T-cell (primary cell): Measurements from ENCODE around the gene COQ9. TPM values are rescaled to one million over a fixed set of nuclear protein-coding genes. Genes with fewer than 3 reads are reported as not detected.
A peak's percentile ranks its signal among the peaks of the same experiment; 100 is the strongest.

Experiments used
- ATAC-seq, 4 experiments: fragments of 200-7000 bp in 3 of 4; fragments of 150-1000 bp in 1 of 4; cut with Tn5 transposase; replicated peaks in 1 of 4; 1 replicate in 3 of 4; 2 replicates in 1 of 4; pipeline ENCODE4 v1.10.0; 2021; ENCODE audit warnings: moderate library complexity in 3 of 4, mild to moderate bottlenecking in 2 of 4, moderate number of reproducible peaks in 1 of 4
- CTCF ChIA-PET, 2 donors: fragments of 300-600 bp; sonication (Branson Sonifier 250); formaldehyde crosslinking; loops; one replicate each; lab custom pipeline; 2022; ENCODE audit warnings: antibody characterized with exemption in 2 of 2; lab: Charles Lee
- POLR2A ChIA-PET, 2 donors: fragments of 300-600 bp; sonication (Branson Sonifier 250); formaldehyde crosslinking; loops; one replicate each; lab custom pipeline; 2022; ENCODE audit warnings: antibody characterized with exemption in 2 of 2; lab: Charles Lee
- DNase-seq, 35 experiments: peaks; one replicate each; pipeline versions ENCODE4 v3.0.0 to v3.0.0-alpha.2; 2013 to 2023
- H3K27ac ChIP-seq: one replicate; pipeline ENCODE4 v1.5.1; 2013; ENCODE audit warnings: low read length
- H3K27me3 ChIP-seq, 2 experiments: replicated peaks in 1 of 2; 1 replicate in 1 of 2; 2 replicates in 1 of 2; pipeline versions ENCODE4 v1.6.1 to v1.7.0; 2013; ENCODE audit warnings: low read length in 1 of 2, mixed read lengths in 1 of 2; ENCODE audit not compliant: control insufficient read depth in 2 of 2, insufficient read depth in 2 of 2; ENCODE audit errors: extremely low read depth in 1 of 2
- H3K36me3 ChIP-seq, 2 donors: 1 replicate in 1 of 2; 2 replicates in 1 of 2; pipeline versions ENCODE4 v1.6.1 to v1.7.0; 2013; ENCODE audit warnings: low read length in 1 of 2; ENCODE audit not compliant: control insufficient read depth in 2 of 2, insufficient read depth in 1 of 2; ENCODE audit errors: extremely low read depth in 1 of 2
- H3K4me1 ChIP-seq, 2 experiments: 1 replicate in 1 of 2; 2 replicates in 1 of 2; pipeline versions ENCODE4 v1.6.1 to v1.7.0; 2013; ENCODE audit warnings: low read length in 2 of 2, mixed read lengths in 1 of 2; ENCODE audit not compliant: insufficient read depth in 2 of 2, control insufficient read depth in 1 of 2; ENCODE audit errors: extremely low read depth in 1 of 2
- H3K4me3 ChIP-seq, 2 donors: 1 replicate in 1 of 2; 2 replicates in 1 of 2; pipeline versions ENCODE4 v1.5.1 to v1.7.0; 2013; ENCODE audit warnings: mild to moderate bottlenecking in 2 of 2, low read length in 1 of 2, moderate library complexity in 1 of 2; ENCODE audit not compliant: control insufficient read depth in 1 of 2; ENCODE audit errors: extremely low read depth in 1 of 2
- H3K9me3 ChIP-seq: 2 replicates; pipeline ENCODE4 v1.7.0; 2013
- H3K27ac Mint-ChIP-seq, 2 donors: one replicate each; pipeline ENCODE4 v1.8.0; 2020 to 2021; ENCODE audit warnings: mild to moderate bottlenecking in 2 of 2, mixed read lengths in 2 of 2
- H3K27me3 Mint-ChIP-seq, 2 donors: one replicate each; pipeline ENCODE4 v1.8.0; 2021 to 2022; ENCODE audit warnings: mixed read lengths in 2 of 2
- H3K36me3 Mint-ChIP-seq: one replicate; pipeline ENCODE4 v1.8.0; 2021; ENCODE audit warnings: mixed read lengths
- H3K4me1 Mint-ChIP-seq, 3 donors: one replicate each; pipeline ENCODE4 v1.8.0; 2020 to 2022; ENCODE audit warnings: mixed read lengths in 3 of 3, mild to moderate bottlenecking in 1 of 3
- H3K4me3 Mint-ChIP-seq, 3 donors: one replicate each; pipeline ENCODE4 v1.8.0; 2020 to 2022; ENCODE audit warnings: mild to moderate bottlenecking in 3 of 3, mixed read lengths in 3 of 3, moderate library complexity in 3 of 3
- H3K9me3 Mint-ChIP-seq, 3 donors: one replicate each; pipeline ENCODE4 v1.8.0; 2020 to 2022; ENCODE audit warnings: mixed read lengths in 3 of 3
- WGBS: methylation state at CpG from one replicate; pipeline ENCODE4 v1.1.5; 2013; ENCODE audit warnings: missing lambda C conversion rate; ENCODE audit not compliant: insufficient coverage; 5-methylcytosine and 5-hydroxymethylcytosine counted together
- total RNA-seq, 35 experiments: library from RNA in 6 of 35; stranded (reverse) in 6 of 35; fragments of 120-200 nt in 1 of 35; gene quantifications; one replicate each; pipeline versions ENCODE4 v1.2.1 to v1.2.4 and lab custom pipeline; 2013 to 2026

COQ9 gene
- total RNA-seq, 5 donors from 2014 or later (not counting 1 experiment from before 2014, with no cell fraction given): 18.0 to 35.3 (median 34.2) TPM

DNA sequence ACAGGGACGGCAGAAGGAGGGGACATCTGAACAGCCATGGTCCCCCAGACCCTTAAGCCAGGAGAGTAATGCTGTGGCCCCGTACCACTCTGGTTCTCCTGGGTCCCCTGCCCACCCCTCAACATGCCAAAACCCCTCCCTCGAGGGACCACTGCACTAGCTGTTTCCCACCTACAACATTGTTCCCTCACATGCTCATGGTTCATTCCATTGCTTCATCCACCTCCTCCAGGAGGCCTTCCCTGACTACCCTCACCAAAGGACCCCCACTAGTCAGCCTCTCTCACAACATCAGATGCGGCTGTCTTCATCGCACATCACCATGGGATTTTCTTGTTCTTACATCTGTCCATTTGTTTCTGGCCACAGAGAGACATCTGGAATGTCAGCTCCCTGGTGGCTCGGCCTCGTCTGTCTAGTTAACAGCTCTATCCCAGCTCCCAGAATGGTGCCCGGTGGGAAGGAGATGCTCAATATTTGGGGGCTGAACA, 37.3 kb downstream of the COQ9 start:
- H3K27ac Mint-ChIP-seq: no peak overlapping the region
- Histone ChIP-seq H3K27ac (no peak overlapping the region), H3K9me3 (no peaks in the 10 kb centered on the region), H3K27me3 (peaks cover 0 to 3% of the 10 kb centered on the region in 2 experiments), H3K36me3 (no peaks in the 10 kb centered on the region), H3K4me3 (no peak overlapping the region), H3K4me1 (peaks cover 0 to 25% of the 10 kb centered on the region in 2 experiments)
- CTCF ChIA-PET: interaction anchor here in 1 of 2 donors (0.5 kb wide), 1 partner anchor 13 kb away, joined by 4 read pairs; no protein-coding TSS in a partner anchor
- peaks cover 18 to 26% (median 25%) of the 10 kb centered on the region in 3 donors for H3K4me1 Mint-ChIP-seq
- peak overlapping the region in 2 of 3 donors; percentile 7 to 94 for H3K4me3 Mint-ChIP-seq
- H3K36me3 Mint-ChIP-seq: no peaks in the 10 kb centered on the region
- ATAC-seq: no peak
- no peaks in the 10 kb centered on the region for H3K27me3 Mint-ChIP-seq
- WGBS: 100% methylated on average over 5 of the region's 8 CpGs
- POLR2A ChIA-PET: no interaction called here
- DNase-seq: no peak
- H3K9me3 Mint-ChIP-seq: no peaks in the 10 kb centered on the region

GRCh38 chr16:57485091-57485915, 38.0 kb downstream of the COQ9 start:
- ChIA-PET POLR2A (no interaction called here), CTCF (interaction anchor here in 1 of 2 donors (1.6 kb wide), 1 partner anchor 23 kb away, joined by 5 read pairs; the partner anchor contains the start of gene POLR2C)
- Mint-ChIP-seq H3K4me1 (peaks cover 17 to 26% (median 25%) of the 10 kb centered on the region in 3 donors), H3K27ac (peak overlapping the region in 1 of 2 donors; percentile 69), H3K27me3 (no peaks in the 10 kb centered on the region), H3K9me3 (no peaks in the 10 kb centered on the region), H3K4me3 (peak overlapping the region; percentile 80 to 94 (median 83)), H3K36me3 (no peaks in the 10 kb centered on the region)
- Histone ChIP-seq H3K36me3 (no peaks in the 10 kb centered on the region), H3K4me1 (peaks cover 0 to 25% of the 10 kb centered on the region in 2 experiments), H3K4me3 (peak overlapping the region; percentile 72 to 77), H3K27ac (no peak overlapping the region), H3K9me3 (no peaks in the 10 kb centered on the region), H3K27me3 (peaks cover 0 to 3% of the 10 kb centered on the region in 2 experiments)
- 84% methylated on average over 11 of the region's 14 CpGs for WGBS
- DNase-seq (no peak), ATAC-seq (no peak)

DNA sequence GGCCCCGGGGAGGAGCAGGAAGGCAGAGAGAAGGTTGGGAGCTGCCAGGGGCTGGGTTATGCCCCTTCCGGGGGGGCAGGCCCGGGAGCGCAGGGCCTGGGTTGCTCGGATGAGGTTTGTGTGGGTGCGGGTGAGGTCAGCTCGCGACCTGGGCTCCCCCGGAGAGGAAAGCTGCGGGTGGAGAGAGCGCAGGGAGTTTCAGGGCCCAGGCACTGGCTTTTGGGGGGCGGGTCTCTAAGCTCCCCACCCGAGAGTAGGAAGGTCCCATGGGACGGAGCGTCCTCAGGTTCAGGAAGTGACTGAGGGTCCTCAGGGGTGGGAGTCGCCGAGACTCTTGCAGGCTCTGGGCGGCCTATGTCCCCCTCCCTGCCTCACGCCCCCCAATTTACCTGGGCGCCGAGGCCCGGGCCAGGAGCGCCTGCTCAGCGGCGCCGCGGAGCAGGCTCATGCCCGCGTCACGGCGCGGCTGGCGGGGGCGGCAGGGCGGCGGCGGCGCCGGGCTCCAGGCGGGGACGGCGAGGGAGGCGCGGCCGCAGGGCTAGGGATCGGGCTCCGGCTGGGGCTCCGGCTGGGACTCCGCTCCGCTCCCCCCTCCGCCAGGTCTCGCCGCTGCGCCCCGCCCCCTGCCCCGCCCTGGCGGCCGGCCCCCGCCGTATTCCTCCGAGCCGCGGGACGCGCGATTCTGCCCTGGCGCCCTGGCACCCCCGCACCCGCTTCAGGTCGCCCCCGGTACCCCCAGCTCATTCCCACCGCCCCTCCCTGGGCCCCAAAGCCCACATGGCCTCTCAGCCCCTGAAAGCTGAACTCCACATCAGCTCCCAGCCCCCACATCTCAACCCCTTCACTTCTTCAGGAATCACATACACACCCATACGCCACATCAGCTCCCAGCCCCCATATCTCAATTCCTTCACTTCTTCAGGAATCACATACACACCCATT, 38.9 kb downstream of the COQ9 start, which contains the start of gene DOK4:
DOK4 (minus strand) TSS at position 578 of the 942 bp plus-strand sequence. CDS start 6,986 bp downstream, outside the sequence.
- peak within 1 kb of the TSS; percentile 80 to 94 (median 83) for H3K4me3 Mint-ChIP-seq

DNA sequence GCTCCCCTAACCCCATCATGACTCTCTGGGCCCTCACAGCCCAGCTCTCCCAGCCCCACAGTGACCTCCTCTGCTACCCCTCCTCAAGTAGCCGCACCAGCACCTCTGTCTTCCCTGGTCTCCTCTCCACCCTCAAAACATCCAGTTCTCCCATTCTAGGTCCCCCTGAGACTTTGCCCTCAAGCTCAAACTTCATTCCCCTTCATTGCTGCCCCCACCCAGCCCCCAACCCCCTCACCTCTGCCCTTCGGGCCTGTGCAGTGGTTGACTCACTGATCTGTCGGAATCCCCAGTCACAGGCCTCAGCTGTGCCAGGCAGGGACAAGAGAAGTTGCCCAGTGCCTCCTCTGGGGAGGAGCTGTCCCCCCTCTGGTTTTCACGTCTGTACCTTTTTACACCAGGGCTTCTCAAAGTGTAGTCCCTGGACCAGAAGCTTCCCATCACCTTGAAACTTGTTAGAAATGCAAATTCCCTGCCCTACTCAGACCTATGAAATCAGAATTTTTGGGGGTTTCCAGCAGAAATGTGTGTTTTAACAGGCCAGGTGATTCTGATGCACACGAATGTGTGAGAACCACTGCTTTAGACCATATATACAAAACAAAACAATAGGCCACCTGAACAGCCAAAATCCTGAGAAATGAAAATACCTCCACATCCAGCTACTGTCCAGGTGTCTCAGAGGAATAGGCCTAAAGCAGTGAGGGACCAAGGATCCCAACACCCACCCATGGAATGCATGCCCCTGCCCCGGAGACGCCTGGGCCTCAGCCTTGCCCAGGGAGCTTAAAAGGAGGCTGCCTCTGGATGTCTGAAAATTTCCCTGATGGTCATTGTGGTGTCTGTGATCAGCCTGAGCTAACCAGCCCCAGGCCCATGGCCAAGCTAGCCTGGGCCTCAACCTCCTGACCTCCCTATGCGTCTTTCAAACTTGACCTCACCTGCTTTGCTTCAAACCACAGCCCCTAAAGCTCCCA, 39.9 kb downstream of the COQ9 start:
- DNase-seq: no peak
- H3K27ac Mint-ChIP-seq: no peak overlapping the region
- H3K9me3 Mint-ChIP-seq: no peaks in the 10 kb centered on the region
- Histone ChIP-seq H3K36me3 (no peaks in the 10 kb centered on the region), H3K27me3 (peaks cover 0 to 3% of the 10 kb centered on the region in 2 experiments), H3K27ac (no peak overlapping the region), H3K9me3 (no peaks in the 10 kb centered on the region), H3K4me1 (peaks cover 0 to 25% of the 10 kb centered on the region in 2 experiments), H3K4me3 (peak overlapping the region in 1 of 2 donors; percentile 38)
- peak overlapping the region; percentile 61 to 94 (median 69) for H3K4me3 Mint-ChIP-seq
- ChIA-PET POLR2A (interaction anchor here in 1 of 2 donors (0.8 kb wide), 1 partner anchor 9 kb away, joined by 3 read pairs; no protein-coding TSS in a partner anchor), CTCF (interaction anchor here (0.6 to 2.7 kb wide), 3 partner anchors 25 to 51 kb away, joined by 3 to 11 read pairs (median 5); partner anchors contain the start of gene POLR2C (in 1 of the 2))
- 89% methylated on average over 5 of the region's 8 CpGs for WGBS
- no peaks in the 10 kb centered on the region for H3K36me3 Mint-ChIP-seq
- H3K27me3 Mint-ChIP-seq: peaks cover 0 to 1% of the 10 kb centered on the region in 2 donors
- ATAC-seq: no peak
- peaks cover 17 to 26% (median 25%) of the 10 kb centered on the region in 3 donors for H3K4me1 Mint-ChIP-seq

More for the DNA sequence above, 38.9 kb downstream of the COQ9 start, which contains the start of gene DOK4:
- ATAC-seq (peak; percentile 96 to 98 (median 98)), DNase-seq (peak; percentile 48 to 85 (median 70))
- Histone ChIP-seq H3K4me3 (peak within 1 kb of the TSS; percentile 72 to 77), H3K27me3 (peaks cover 0 to 3% of the 10 kb centered on the region in 2 experiments), H3K36me3 (no peaks in the 10 kb centered on the region), H3K9me3 (no peaks in the 10 kb centered on the region), H3K4me1 (peaks cover 0 to 25% of the 10 kb centered on the region in 2 experiments), H3K27ac (no peak within 1 kb of the TSS)
- 2% methylated on average over 61 of the region's 73 CpGs for WGBS
- H3K4me1 Mint-ChIP-seq: peaks cover 17 to 26% (median 25%) of the 10 kb centered on the region in 3 donors
- H3K36me3 Mint-ChIP-seq: no peaks in the 10 kb centered on the region
- H3K9me3 Mint-ChIP-seq: no peaks in the 10 kb centered on the region
- POLR2A ChIA-PET: interaction anchor here in 1 of 2 donors (0.8 kb wide), 1 partner anchor 10 kb away, joined by 3 read pairs; no protein-coding TSS in a partner anchor
- CTCF ChIA-PET: interaction anchor here in 1 of 2 donors (1.6 to 2.7 kb wide), 2 partner anchors 24 to 52 kb away, joined by 5 to 11 read pairs; partner anchors contain the start of gene POLR2C
- no peaks in the 10 kb centered on the region for H3K27me3 Mint-ChIP-seq
- H3K27ac Mint-ChIP-seq: peak within 1 kb of the TSS in 1 of 2 donors; percentile 69

- DNase-seq (no peak), ATAC-seq (no peak)
- H3K36me3 Mint-ChIP-seq: no peaks in the 10 kb centered on the region
- no peaks in the 10 kb centered on the region for H3K9me3 Mint-ChIP-seq
- ChIA-PET CTCF (no interaction called here), POLR2A (interaction anchor here in 1 of 2 donors (0.6 kb wide), 1 partner anchor 65 kb away, joined by 3 read pairs; no protein-coding TSS in a partner anchor)
- H3K4me1 Mint-ChIP-seq: peaks cover 17 to 26% (median 25%) of the 10 kb centered on the region in 3 donors
- H3K4me3 ChIP-seq: no peak overlapping the region
- H3K27ac Mint-ChIP-seq: no peak overlapping the region
- peaks cover 0 to 1% of the 10 kb centered on the region in 2 donors for H3K27me3 Mint-ChIP-seq
- WGBS: 80% methylated on average over 1 of the region's 5 CpGs
- peaks cover 0 to 25% of the 10 kb centered on the region in 2 experiments for H3K4me1 ChIP-seq
- no peak overlapping the region for H3K27ac ChIP-seq
- H3K36me3 ChIP-seq: no peaks in the 10 kb centered on the region
- peaks cover 0 to 6% of the 10 kb centered on the region in 2 experiments for H3K27me3 ChIP-seq
- no peak overlapping the region for H3K4me3 Mint-ChIP-seq
- no peaks in the 10 kb centered on the region for H3K9me3 ChIP-seq
Measured at GRCh38 chr16:57489229-57489628, 42.0 kb downstream of the COQ9 start.
